Liver (tissue), 9 donors: ENCODE results near the gene SIDT2. TPM values are rescaled to one million over a fixed set of nuclear protein-coding genes. Genes with fewer than 3 reads are reported as not detected.

ENCODE experiments used
- DNase-seq: peaks from one replicate; pipeline ENCODE4 v3.0.0-alpha.2; 2017; ENCODE audit warnings: low spot score
- H3K27ac ChIP-seq, 2 donors: one replicate each; pipeline ENCODE4 v1.7.0; 2013; ENCODE audit warnings: inconsistent platforms in 2 of 2, low read length in 2 of 2, control low read depth in 1 of 2, low read depth in 1 of 2, mild to moderate bottlenecking in 1 of 2
- H3K27me3 ChIP-seq, 4 donors: one replicate each; pipeline versions ENCODE4 v1.6.1 to v1.7.0; 2013; ENCODE audit warnings: low read length in 3 of 4, inconsistent platforms in 1 of 4, mild to moderate bottlenecking in 1 of 4, moderate library complexity in 1 of 4; ENCODE audit not compliant: control insufficient read depth in 4 of 4, insufficient read depth in 4 of 4
- H3K36me3 ChIP-seq, 4 donors: one replicate each; pipeline versions ENCODE4 v1.6.1 to v1.7.0; 2013; ENCODE audit warnings: low read length in 3 of 4, mild to moderate bottlenecking in 3 of 4, low read depth in 1 of 4, moderate library complexity in 1 of 4; ENCODE audit not compliant: control insufficient read depth in 4 of 4, insufficient read depth in 3 of 4
- H3K4me1 ChIP-seq, 4 donors: one replicate each; pipeline versions ENCODE4 v1.6.1 to v1.7.0; 2013; ENCODE audit warnings: low read length in 3 of 4, mild to moderate bottlenecking in 3 of 4, moderate library complexity in 1 of 4; ENCODE audit not compliant: control insufficient read depth in 4 of 4, insufficient read depth in 4 of 4
- H3K4me3 ChIP-seq, 3 donors: one replicate each; pipeline versions ENCODE4 v1.6.1 to v1.7.0; 2013; ENCODE audit warnings: low read length in 3 of 3, control low read depth in 1 of 3, low read depth in 1 of 3, mild to moderate bottlenecking in 1 of 3
- H3K9ac ChIP-seq, 2 donors: one replicate each; pipeline ENCODE4 v1.7.0; 2013; ENCODE audit warnings: low read length in 2 of 2, mild to moderate bottlenecking in 2 of 2, moderate library complexity in 2 of 2, control low read depth in 1 of 2, low read depth in 1 of 2
- H3K9me3 ChIP-seq, 4 donors: one replicate each; pipeline versions ENCODE4 v1.6.1 to v1.7.0; 2013; ENCODE audit warnings: low read length in 3 of 4; ENCODE audit not compliant: control insufficient read depth in 4 of 4
- EGR1 ChIP-seq, 2 donors: IDR thresholded peaks; 2 replicates each; pipeline ENCODE4 v1.6.1; 2016 to 2018; ENCODE audit warnings: antibody characterized with exemption in 2 of 2, low read depth in 2 of 2
- FOXA1 ChIP-seq: IDR thresholded peaks from 2 replicates; pipeline ENCODE4 v1.6.1; 2016; ENCODE audit warnings: antibody characterized with exemption
- FOXA2 ChIP-seq: IDR thresholded peaks from 2 replicates; pipeline ENCODE4 v1.6.1; 2016; ENCODE audit warnings: antibody characterized with exemption
- GABPA ChIP-seq, 2 donors: IDR thresholded peaks in 1 of 2; conservative IDR thresholded peaks in 1 of 2; 2 replicates each; pipeline ENCODE4 v1.6.1; 2016; ENCODE audit warnings: antibody characterized with exemption in 2 of 2, mild to moderate bottlenecking in 1 of 2, moderate library complexity in 1 of 2
- HNF4A ChIP-seq, 2 donors: conservative IDR thresholded peaks; 2 replicates each; pipeline ENCODE4 v1.6.1; 2016; ENCODE audit warnings: antibody characterized with exemption in 2 of 2, mild to moderate bottlenecking in 2 of 2
- HNF4G ChIP-seq: IDR thresholded peaks from 2 replicates; pipeline ENCODE4 v1.6.1; 2016; ENCODE audit warnings: antibody characterized with exemption
- JUND ChIP-seq, 2 donors: IDR thresholded peaks; 2 replicates each; pipeline ENCODE4 v1.6.1; 2016; ENCODE audit warnings: antibody characterized with exemption in 2 of 2
- NR2F2 ChIP-seq: IDR thresholded peaks from 2 replicates; pipeline ENCODE4 v1.6.1; 2016; ENCODE audit warnings: antibody characterized with exemption
- RXRA ChIP-seq, 2 donors: IDR thresholded peaks; 2 replicates each; pipeline ENCODE4 v1.6.1; 2017 to 2018; ENCODE audit warnings: antibody characterized with exemption in 2 of 2, mild to moderate bottlenecking in 1 of 2
- SP1 ChIP-seq: IDR thresholded peaks from 2 replicates; pipeline ENCODE4 v1.6.1; 2018; ENCODE audit warnings: antibody characterized with exemption, mild to moderate bottlenecking
- TAF1 ChIP-seq: conservative IDR thresholded peaks from 2 replicates; pipeline ENCODE4 v1.6.1; 2016; ENCODE audit warnings: antibody characterized with exemption, mild to moderate bottlenecking
- YY1 ChIP-seq: IDR thresholded peaks from 2 replicates; pipeline ENCODE4 v1.6.1; 2016; ENCODE audit warnings: antibody characterized with exemption, mild to moderate bottlenecking
- ZBTB33 ChIP-seq: IDR thresholded peaks from 2 replicates; pipeline ENCODE4 v1.6.1; 2016; ENCODE audit warnings: antibody characterized with exemption
- WGBS: extraction: QIAGEN DNeasy Blood & Tissue Kit; methylation state at CpG from one replicate; pipeline ENCODE4 v1.1.7; 2013; 5-methylcytosine and 5-hydroxymethylcytosine counted together
- polyA plus RNA-seq, 2 donors: library from polyadenylated mRNA; stranded (reverse) in 1 of 2; unstranded in 1 of 2; fragments of 200-250 nt in 1 of 2; fragments of >200 nt in 1 of 2; fragmentation: Nextera tagmentation in 1 of 2; extraction: Ambion mirVana in 1 of 2; gene quantifications; one replicate each; pipeline versions ENCODE4 v1.2.1 to v1.2.3, GENCODE V29; 2013 to 2015
- total RNA-seq, 2 donors: library from RNA; depleted of rRNA; stranded (reverse); fragments of >200 nt; gene quantifications; one replicate each; pipeline ENCODE4 v1.2.3, GENCODE V29; 2014
- TF ChIP-seq, protein P1 (sequence below): IDR thresholded peaks from 2 replicates; pipeline ENCODE4 v1.6.1; 2016; ENCODE audit warnings: antibody characterized with exemption, mild to moderate bottlenecking
- TF ChIP-seq, protein P2 (sequence below): fragments of 150-350 bp; IDR thresholded peaks from 2 replicates; pipeline ENCODE4 v1.5.1; 2017; ENCODE audit warnings: improper control_type of control experiment, low read depth, low read length; ENCODE audit not compliant: missing input control
- TF ChIP-seq, protein P3 (sequence below): IDR thresholded peaks from 2 replicates; pipeline ENCODE4 v1.6.1; 2016; ENCODE audit warnings: antibody characterized with exemption
- TF ChIP-seq, protein P4 (sequence below): IDR thresholded peaks from 2 replicates; pipeline ENCODE4 v1.6.1; 2016; ENCODE audit warnings: antibody characterized with exemption
- donor health status: healthy.
- donor health status: healthy.
- donor health status: healthy.
- donor health status: healthy.
- donor health status: healthy.

SIDT2 gene
- total and polyA plus RNA-seq, 4 donors = 11.2 to 42.9 (median 22.4) TPM

DNA sequence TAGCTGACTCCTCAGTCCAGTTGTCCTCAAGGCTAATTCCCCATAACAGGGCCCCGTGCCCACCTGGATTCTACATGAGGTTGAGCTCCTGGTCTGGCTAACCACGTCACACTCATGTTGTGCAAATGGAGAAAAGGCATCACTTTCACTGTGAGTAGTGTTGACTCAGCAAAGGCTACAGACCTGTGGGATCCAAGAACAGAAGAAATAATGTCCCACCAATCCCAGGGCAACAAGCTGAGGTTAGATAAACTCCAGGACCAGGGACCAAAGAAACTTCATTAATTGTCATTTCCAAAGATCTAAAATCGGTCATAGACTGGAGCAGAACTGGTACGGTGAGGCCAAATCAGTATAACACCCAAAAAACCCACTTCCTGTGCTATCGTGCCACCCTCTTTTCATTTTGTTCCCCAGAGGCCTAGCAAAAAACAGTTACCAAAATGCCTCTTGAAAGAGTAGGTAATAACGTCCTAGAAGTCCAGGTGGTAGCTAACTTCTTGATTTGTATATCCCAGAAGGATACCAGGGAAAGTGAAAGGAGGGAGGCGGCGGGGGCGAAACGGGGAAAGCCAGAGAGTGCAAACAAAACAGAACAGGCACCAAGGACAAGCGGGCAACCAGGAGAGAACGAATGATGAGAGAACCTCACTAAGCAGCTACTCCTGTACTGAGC, 51.9 kb downstream of the SIDT2 start:
- Histone ChIP-seq H3K9me3 (no peaks in the 10 kb centered on the region), H3K4me3 (no peak overlapping the region), H3K36me3 (peaks cover 11 to 25% (median 14%) of the 10 kb centered on the region in 4 donors), H3K27ac (peak overlapping the region; percentile 14 to 29), H3K9ac (peak overlapping the region in 1 of 2 donors; percentile 81), H3K27me3 (no peaks in the 10 kb centered on the region), H3K4me1 (peaks cover 3 to 26% (median 20%) of the 10 kb centered on the region in 4 donors)
- TF ChIP-seq HNF4A (conservative IDR thresholded peaks at IDR 0.05) (no peak), YY1 (no peak), GABPA (IDR thresholded peaks at IDR 0.05 in 1 of 2, conservative IDR thresholded peaks at IDR 0.05 in 1 of 2) (no peak), FOXA1 (no peak), HNF4G (no peak), SP1 (no peak), NR2F2 (no peak), EGR1 (IDR thresholded peaks at IDR 0.05; ENCODE audit: low read depth in 2 of 2) (no peak), JUND (IDR thresholded peaks at IDR 0.05) (no peak), RXRA (IDR thresholded peaks at IDR 0.05) (no peak), FOXA2 (no peak), ZBTB33 (no peak), TAF1 (no peak)
- TF ChIP-seq, protein P1, sequence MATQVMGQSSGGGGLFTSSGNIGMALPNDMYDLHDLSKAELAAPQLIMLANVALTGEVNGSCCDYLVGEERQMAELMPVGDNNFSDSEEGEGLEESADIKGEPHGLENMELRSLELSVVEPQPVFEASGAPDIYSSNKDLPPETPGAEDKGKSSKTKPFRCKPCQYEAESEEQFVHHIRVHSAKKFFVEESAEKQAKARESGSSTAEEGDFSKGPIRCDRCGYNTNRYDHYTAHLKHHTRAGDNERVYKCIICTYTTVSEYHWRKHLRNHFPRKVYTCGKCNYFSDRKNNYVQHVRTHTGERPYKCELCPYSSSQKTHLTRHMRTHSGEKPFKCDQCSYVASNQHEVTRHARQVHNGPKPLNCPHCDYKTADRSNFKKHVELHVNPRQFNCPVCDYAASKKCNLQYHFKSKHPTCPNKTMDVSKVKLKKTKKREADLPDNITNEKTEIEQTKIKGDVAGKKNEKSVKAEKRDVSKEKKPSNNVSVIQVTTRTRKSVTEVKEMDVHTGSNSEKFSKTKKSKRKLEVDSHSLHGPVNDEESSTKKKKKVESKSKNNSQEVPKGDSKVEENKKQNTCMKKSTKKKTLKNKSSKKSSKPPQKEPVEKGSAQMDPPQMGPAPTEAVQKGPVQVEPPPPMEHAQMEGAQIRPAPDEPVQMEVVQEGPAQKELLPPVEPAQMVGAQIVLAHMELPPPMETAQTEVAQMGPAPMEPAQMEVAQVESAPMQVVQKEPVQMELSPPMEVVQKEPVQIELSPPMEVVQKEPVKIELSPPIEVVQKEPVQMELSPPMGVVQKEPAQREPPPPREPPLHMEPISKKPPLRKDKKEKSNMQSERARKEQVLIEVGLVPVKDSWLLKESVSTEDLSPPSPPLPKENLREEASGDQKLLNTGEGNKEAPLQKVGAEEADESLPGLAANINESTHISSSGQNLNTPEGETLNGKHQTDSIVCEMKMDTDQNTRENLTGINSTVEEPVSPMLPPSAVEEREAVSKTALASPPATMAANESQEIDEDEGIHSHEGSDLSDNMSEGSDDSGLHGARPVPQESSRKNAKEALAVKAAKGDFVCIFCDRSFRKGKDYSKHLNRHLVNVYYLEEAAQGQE = no peak
- TF ChIP-seq, protein P2, sequence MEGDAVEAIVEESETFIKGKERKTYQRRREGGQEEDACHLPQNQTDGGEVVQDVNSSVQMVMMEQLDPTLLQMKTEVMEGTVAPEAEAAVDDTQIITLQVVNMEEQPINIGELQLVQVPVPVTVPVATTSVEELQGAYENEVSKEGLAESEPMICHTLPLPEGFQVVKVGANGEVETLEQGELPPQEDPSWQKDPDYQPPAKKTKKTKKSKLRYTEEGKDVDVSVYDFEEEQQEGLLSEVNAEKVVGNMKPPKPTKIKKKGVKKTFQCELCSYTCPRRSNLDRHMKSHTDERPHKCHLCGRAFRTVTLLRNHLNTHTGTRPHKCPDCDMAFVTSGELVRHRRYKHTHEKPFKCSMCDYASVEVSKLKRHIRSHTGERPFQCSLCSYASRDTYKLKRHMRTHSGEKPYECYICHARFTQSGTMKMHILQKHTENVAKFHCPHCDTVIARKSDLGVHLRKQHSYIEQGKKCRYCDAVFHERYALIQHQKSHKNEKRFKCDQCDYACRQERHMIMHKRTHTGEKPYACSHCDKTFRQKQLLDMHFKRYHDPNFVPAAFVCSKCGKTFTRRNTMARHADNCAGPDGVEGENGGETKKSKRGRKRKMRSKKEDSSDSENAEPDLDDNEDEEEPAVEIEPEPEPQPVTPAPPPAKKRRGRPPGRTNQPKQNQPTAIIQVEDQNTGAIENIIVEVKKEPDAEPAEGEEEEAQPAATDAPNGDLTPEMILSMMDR = no peak
- TF ChIP-seq, protein P3, sequence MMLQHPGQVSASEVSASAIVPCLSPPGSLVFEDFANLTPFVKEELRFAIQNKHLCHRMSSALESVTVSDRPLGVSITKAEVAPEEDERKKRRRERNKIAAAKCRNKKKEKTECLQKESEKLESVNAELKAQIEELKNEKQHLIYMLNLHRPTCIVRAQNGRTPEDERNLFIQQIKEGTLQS = no peak
- TF ChIP-seq, protein P4, sequence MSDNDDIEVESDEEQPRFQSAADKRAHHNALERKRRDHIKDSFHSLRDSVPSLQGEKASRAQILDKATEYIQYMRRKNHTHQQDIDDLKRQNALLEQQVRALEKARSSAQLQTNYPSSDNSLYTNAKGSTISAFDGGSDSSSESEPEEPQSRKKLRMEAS = no peak
- 49% methylated on average over 12 of the region's 12 CpGs for WGBS
- DNase-seq = no peak
